ENCODE measurements around the gene MAP3K21.

The MAP3K21 gene

GRCh38 chr1:233343262-233343661, 15.7 kb downstream of the MAP3K21 start:
- no peak overlapping the region for H3K27ac ChIP-seq (ENCODE audit: extremely low read depth, low read depth, low read length)
- ChIA-PET CTCF (interaction anchor here (0.8 to 3.2 kb wide), 3 partner anchors 21 to 184 kb away, joined by 3 to 11 read pairs (median 4); no protein-coding TSS in a partner anchor), POLR2A (no interaction called here)
- no peak overlapping the region for H3K4me3 ChIP-seq (ENCODE audit: low read depth, low read length)
- H3K4me1 ChIP-seq (ENCODE audit: control insufficient read depth, insufficient read depth, low read length), result peaks cover 15% of the 10 kb centered on the region
- peaks cover 7 to 12% of the 10 kb centered on the region in 2 experiments for H3K36me3 ChIP-seq (ENCODE audit: control insufficient read depth in 2 of 2, insufficient read depth in 1 of 2, low read length in 2 of 2)
- no peaks in the 10 kb centered on the region for H3K9me3 ChIP-seq (ENCODE audit: control insufficient read depth, insufficient read depth, low read depth, low read length)
- TF ChIP-seq ZNF629 (tag by site-specific recombination; IDR thresholded peaks at IDR 0.05) (no peak), ZNF169 (tag by site-specific recombination; IDR thresholded peaks at IDR 0.05) (no peak), SETDB1 (IDR thresholded peaks at IDR 0.05; ENCODE audit: insufficient read length, low read length) (no peak), ZNF692 (tag by site-specific recombination; IDR thresholded peaks at IDR 0.05) (no peak)

- TF ChIP-seq ZFP69B (tag by site-specific recombination; IDR thresholded peaks at IDR 0.05), result no peak
- TF ChIP-seq ZNF580 (tag by site-specific recombination; IDR thresholded peaks at IDR 0.05), result 0 out of 2 replicates have a peak, but pooled peaks have one; percentile 21
- peak; percentile 97 for TF ChIP-seq ZNF146 (tag by site-specific recombination; IDR thresholded peaks at IDR 0.05)
- CTCF ChIA-PET, result interaction anchor here (1.2 kb wide), 1 partner anchor 18 kb away, joined by 7 read pairs; no protein-coding TSS in a partner anchor
Observed at GRCh38 chr1:233347338-233347737, 19.8 kb downstream of the MAP3K21 start.

GRCh38 chr1:233349137-233349536, 21.6 kb downstream of the MAP3K21 start:
- Histone ChIP-seq H3K4me3 (ENCODE audit: low read depth, low read length) (no peak overlapping the region), H3K4me1 (ENCODE audit: control insufficient read depth, insufficient read depth, low read length) (peaks cover 7% of the 10 kb centered on the region), H3K36me3 (ENCODE audit: control insufficient read depth in 2 of 2, insufficient read depth in 1 of 2, low read length in 2 of 2) (peaks cover 17 to 26% of the 10 kb centered on the region in 2 experiments), H3K27ac (ENCODE audit: extremely low read depth, low read depth, low read length) (no peak overlapping the region), H3K9me3 (ENCODE audit: control insufficient read depth, insufficient read depth, low read depth, low read length) (no peaks in the 10 kb centered on the region)
- POLR2A ChIA-PET, result no interaction called here
- no peak for TF ChIP-seq ZBTB8A (tag by site-specific recombination; IDR thresholded peaks at IDR 0.05)
- TF ChIP-seq ZNF350 (tag by site-specific recombination; IDR thresholded peaks at IDR 0.05), result 0 out of 2 replicates have a peak, but pooled peaks have one; percentile 33
- peak; percentile 15; the same call in 1 of the 2 replicates for TF ChIP-seq OSR2 (tag by site-specific recombination; IDR thresholded peaks at IDR 0.05)
- no peak for TF ChIP-seq ZFP37 (tag by site-specific recombination; IDR thresholded peaks at IDR 0.05)
- 0 out of 2 replicates have a peak, but pooled peaks have one; percentile 18 for TF ChIP-seq BCL6B (tag by site-specific recombination; IDR thresholded peaks at IDR 0.05)
- no peak for TF ChIP-seq REST (tag by site-specific recombination; IDR thresholded peaks at IDR 0.05)
- TF ChIP-seq PRDM6 (tag by site-specific recombination; IDR thresholded peaks at IDR 0.05), result peak; percentile 71
- TF ChIP-seq KLF7 (tag by site-specific recombination; IDR thresholded peaks at IDR 0.05; ENCODE audit: borderline replicate concordance), result no peak
- TF ChIP-seq ZNF629 (tag by site-specific recombination; IDR thresholded peaks at IDR 0.05), result no peak
- TF ChIP-seq ZNF366 (tag by site-specific recombination; conservative IDR thresholded peaks at IDR 0.05), result 0 out of 2 replicates have a peak, but pooled peaks have one; percentile 28
- TF ChIP-seq SP7 (tag by site-specific recombination; IDR thresholded peaks at IDR 0.05), result 0 out of 2 replicates have a peak, but pooled peaks have one; percentile 52
- CTCF ChIA-PET, result interaction anchor here (0.9 to 3.4 kb wide), 2 partner anchors 8 to 16 kb away, joined by 4 to 31 read pairs; no protein-coding TSS in a partner anchor

More at GRCh38 chr1:233347338-233347737, 19.8 kb downstream of the MAP3K21 start:
- Histone ChIP-seq H3K36me3 (ENCODE audit: control insufficient read depth in 2 of 2, insufficient read depth in 1 of 2, low read length in 2 of 2) (peaks cover 12 to 14% of the 10 kb centered on the region in 2 experiments), H3K4me1 (ENCODE audit: control insufficient read depth, insufficient read depth, low read length) (peaks cover 7% of the 10 kb centered on the region), H3K9me3 (ENCODE audit: control insufficient read depth, insufficient read depth, low read depth, low read length) (no peaks in the 10 kb centered on the region), H3K27ac (ENCODE audit: extremely low read depth, low read depth, low read length) (no peak overlapping the region), H3K4me3 (ENCODE audit: low read depth, low read length) (no peak overlapping the region)
- POLR2A ChIA-PET, result no interaction called here

All from HEK293 (cell line).